ENCODE measurements around the gene MAN1A1. TPM values are rescaled to one million over a fixed set of nuclear protein-coding genes. Genes with fewer than 3 reads are reported as not detected.
A peak's percentile ranks its signal among the peaks of the same experiment; 100 is the strongest.

The MAN1A1 gene
- polyA plus RNA-seq, 3 donors: 11.0 to 20.4 (median 16.1) TPM

DNA sequence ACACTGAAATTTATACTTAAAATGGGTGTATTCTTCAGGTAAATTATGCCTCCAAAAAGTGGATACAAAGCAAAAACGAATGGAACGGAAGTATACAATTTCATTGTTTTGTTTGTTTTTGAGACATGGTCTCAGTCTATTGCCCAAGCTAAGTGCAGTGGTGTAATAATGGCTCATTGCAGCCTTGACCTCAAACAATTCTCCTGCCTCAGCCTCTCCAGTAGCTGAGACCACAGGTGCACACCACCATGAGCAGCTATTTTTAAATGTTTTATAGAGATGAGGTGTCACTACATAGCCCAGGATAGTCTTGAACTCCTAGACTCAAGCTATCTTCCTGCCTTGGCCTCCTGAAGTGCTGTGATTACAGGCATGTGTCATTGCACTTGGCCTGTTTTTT lies 122.2 kb downstream of the MAN1A1 start:
- Mint-ChIP-seq H3K4me1 (no peaks in the 10 kb centered on the region), H3K27ac (no peak overlapping the region), H3K27me3 (ENCODE audit: low read depth in 3 of 3) (no peaks in the 10 kb centered on the region), H3K36me3 (peaks cover 5 to 16% of the 10 kb centered on the region in 2 donors), H3K9me3 (no peaks in the 10 kb centered on the region), H3K4me3 (no peak overlapping the region)
- TF ChIP-seq, protein P1, sequence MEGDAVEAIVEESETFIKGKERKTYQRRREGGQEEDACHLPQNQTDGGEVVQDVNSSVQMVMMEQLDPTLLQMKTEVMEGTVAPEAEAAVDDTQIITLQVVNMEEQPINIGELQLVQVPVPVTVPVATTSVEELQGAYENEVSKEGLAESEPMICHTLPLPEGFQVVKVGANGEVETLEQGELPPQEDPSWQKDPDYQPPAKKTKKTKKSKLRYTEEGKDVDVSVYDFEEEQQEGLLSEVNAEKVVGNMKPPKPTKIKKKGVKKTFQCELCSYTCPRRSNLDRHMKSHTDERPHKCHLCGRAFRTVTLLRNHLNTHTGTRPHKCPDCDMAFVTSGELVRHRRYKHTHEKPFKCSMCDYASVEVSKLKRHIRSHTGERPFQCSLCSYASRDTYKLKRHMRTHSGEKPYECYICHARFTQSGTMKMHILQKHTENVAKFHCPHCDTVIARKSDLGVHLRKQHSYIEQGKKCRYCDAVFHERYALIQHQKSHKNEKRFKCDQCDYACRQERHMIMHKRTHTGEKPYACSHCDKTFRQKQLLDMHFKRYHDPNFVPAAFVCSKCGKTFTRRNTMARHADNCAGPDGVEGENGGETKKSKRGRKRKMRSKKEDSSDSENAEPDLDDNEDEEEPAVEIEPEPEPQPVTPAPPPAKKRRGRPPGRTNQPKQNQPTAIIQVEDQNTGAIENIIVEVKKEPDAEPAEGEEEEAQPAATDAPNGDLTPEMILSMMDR (IDR thresholded peaks at IDR 0.05): no peak
- H3K36me3 ChIP-seq (replicated peaks in 1 of 2; ENCODE audit: control insufficient read depth in 1 of 2, insufficient read depth in 2 of 2, low read length in 2 of 2): no peaks in the 10 kb centered on the region
- no peaks in the 10 kb centered on the region for H3K27me3 ChIP-seq (ENCODE audit: control insufficient read depth in 2 of 2, insufficient read depth in 2 of 2, low read length in 2 of 2)
- no peaks in the 10 kb centered on the region for H3K4me1 ChIP-seq (ENCODE audit: control insufficient read depth in 1 of 2, insufficient read depth in 2 of 2, low read length in 2 of 2)
- H3K9ac ChIP-seq (ENCODE audit: insufficient read depth, low read length, poor library complexity, severe bottlenecking): no peak overlapping the region
- no CpG with 5 or more reads among the region's 2 CpGs for WGBS (ENCODE audit: insufficient coverage)
- intact Hi-C loops (cut with micrococcal nuclease): no loop called here
- no peak overlapping the region for H3K27ac ChIP-seq (ENCODE audit: low read depth in 1 of 2, low read length in 2 of 2)
- H3K4me3 ChIP-seq (replicated peaks in 1 of 3; ENCODE audit: low read depth in 2 of 3, low read length in 3 of 3): no peak overlapping the region
- no peak overlapping the region for H3K4me2 ChIP-seq (replicated peaks; ENCODE audit: extremely low read depth, low read length, poor library complexity, severe bottlenecking)
- no peaks in the 10 kb centered on the region for H3K9me3 ChIP-seq (replicated peaks in 1 of 2; ENCODE audit: control insufficient read depth in 1 of 2, insufficient read depth in 1 of 2, low read length in 2 of 2)
- H2AFZ ChIP-seq (ENCODE audit: insufficient read depth, low read depth, low read length, poor library complexity, severe bottlenecking): no peak overlapping the region
- H3K79me2 ChIP-seq (ENCODE audit: insufficient read depth, low read length): no peaks in the 10 kb centered on the region
- no peak for DNase-seq
- H4K20me1 ChIP-seq (ENCODE audit: insufficient read depth, low read length): no peaks in the 10 kb centered on the region

DNA sequence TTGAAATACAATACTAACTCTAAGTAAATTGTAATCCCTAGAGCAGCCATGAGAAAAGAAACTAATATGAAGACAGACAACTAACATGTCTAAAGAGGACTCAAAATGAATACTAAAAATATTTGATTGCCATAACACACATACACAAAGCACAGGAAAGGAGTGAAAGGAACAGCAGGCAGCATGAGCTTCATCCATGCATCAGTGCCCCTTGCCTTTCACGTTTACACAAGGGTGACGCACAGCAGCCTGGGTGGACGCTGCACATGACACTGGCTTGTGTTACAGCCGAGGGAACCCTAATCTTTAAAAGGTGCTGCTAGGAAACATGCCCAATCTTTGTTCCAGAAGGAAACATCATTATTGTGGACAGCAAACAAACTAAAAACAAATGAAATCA lies 123.5 kb downstream of the MAN1A1 start:
- H3K27ac Mint-ChIP-seq: peak overlapping the region in 1 of 7 donors; percentile 59
- H3K4me1 Mint-ChIP-seq: no peaks in the 10 kb centered on the region
- no peaks in the 10 kb centered on the region for H3K9me3 Mint-ChIP-seq
- no peak for DNase-seq
- Histone ChIP-seq H3K79me2 (ENCODE audit: insufficient read depth, low read length) (no peaks in the 10 kb centered on the region), H3K9me3 (replicated peaks in 1 of 2; ENCODE audit: control insufficient read depth in 1 of 2, insufficient read depth in 1 of 2, low read length in 2 of 2) (no peaks in the 10 kb centered on the region), H3K27ac (ENCODE audit: low read depth in 1 of 2, low read length in 2 of 2) (no peak overlapping the region), H4K20me1 (ENCODE audit: insufficient read depth, low read length) (no peaks in the 10 kb centered on the region), H3K36me3 (replicated peaks in 1 of 2; ENCODE audit: control insufficient read depth in 1 of 2, insufficient read depth in 2 of 2, low read length in 2 of 2) (no peaks in the 10 kb centered on the region), H3K4me2 (replicated peaks; ENCODE audit: extremely low read depth, low read length, poor library complexity, severe bottlenecking) (no peak overlapping the region), H3K27me3 (ENCODE audit: control insufficient read depth in 2 of 2, insufficient read depth in 2 of 2, low read length in 2 of 2) (no peaks in the 10 kb centered on the region), H3K9ac (ENCODE audit: insufficient read depth, low read length, poor library complexity, severe bottlenecking) (no peak overlapping the region), H2AFZ (ENCODE audit: insufficient read depth, low read depth, low read length, poor library complexity, severe bottlenecking) (no peak overlapping the region), H3K4me1 (ENCODE audit: control insufficient read depth in 1 of 2, insufficient read depth in 2 of 2, low read length in 2 of 2) (no peaks in the 10 kb centered on the region), H3K4me3 (replicated peaks in 1 of 3; ENCODE audit: low read depth in 2 of 3, low read length in 3 of 3) (no peak overlapping the region)
- peaks cover 5 to 10% of the 10 kb centered on the region in 2 donors for H3K36me3 Mint-ChIP-seq
- TF ChIP-seq, protein P1 (IDR thresholded peaks at IDR 0.05): no peak
- H3K4me3 Mint-ChIP-seq: no peak overlapping the region
- intact Hi-C loops (cut with micrococcal nuclease): no loop called here
- H3K27me3 Mint-ChIP-seq (ENCODE audit: low read depth in 3 of 3): no peaks in the 10 kb centered on the region
- WGBS (ENCODE audit: insufficient coverage): 100% methylated on average over 4 of the region's 4 CpGs

All from CD14-positive monocyte (primary cell).